HEK293 (cell line): ENCODE measurements around the gene FAM229A.

Experiments used
- CTCF ChIA-PET: fragments of 350-600 bp; formaldehyde crosslinking; extraction: SDS; loops from one replicate; lab custom pipeline; 2021; ENCODE audit warnings: antibody characterized with exemption; lab: Yijun Ruan, JAX
- POLR2A ChIA-PET: fragments of 300-600 bp; formaldehyde crosslinking; extraction: SDS; loops from one replicate; lab custom pipeline; 2020; ENCODE audit warnings: antibody characterized with exemption, inconsistent platforms; lab: Yijun Ruan, JAX
- H3K27ac ChIP-seq: fragments of 200-500 bp; sonication (Bioruptor generic); 2 replicates; pipeline ENCODE4 v1.5.1; 2014; ENCODE audit warnings: low read depth, low read length, control low read depth, inconsistent platforms; ENCODE audit errors: extremely low read depth
- H3K36me3 ChIP-seq, 2 experiments: fragments of 200-500 bp in 1 of 2; sonication (Bioruptor generic) in 1 of 2; 1 replicate in 1 of 2; 2 replicates in 1 of 2; pipeline ENCODE4 v1.5.1; 2014 to 2017; ENCODE audit warnings: inconsistent platforms in 2 of 2, low read length in 2 of 2; ENCODE audit not compliant: control insufficient read depth in 2 of 2, insufficient read depth in 1 of 2
- H3K4me1 ChIP-seq: fragments of 200-500 bp; sonication (Bioruptor generic); 2 replicates; pipeline ENCODE4 v1.5.1; 2014; ENCODE audit warnings: mild to moderate bottlenecking, low read length, inconsistent platforms; ENCODE audit not compliant: control insufficient read depth, insufficient read depth
- H3K4me3 ChIP-seq: 2 replicates; pipeline ENCODE4 v1.5.1; 2011; ENCODE audit warnings: low read depth, mild to moderate bottlenecking, control low read depth, low read length, moderate library complexity
- H3K9me3 ChIP-seq: fragments of 200-500 bp; sonication (Bioruptor generic); 2 replicates; pipeline ENCODE4 v1.5.1; 2014; ENCODE audit warnings: low read depth, low read length, inconsistent platforms; ENCODE audit not compliant: control insufficient read depth, insufficient read depth
- AEBP2 ChIP-seq: fragments of 450-650 bp; formaldehyde crosslinking; IDR thresholded peaks from 2 replicates; pipeline ENCODE4 v1.5.1; 2016; ENCODE audit warnings: missing biosample characterization, missing genetic modification characterization, borderline replicate concordance
- FEZF1 ChIP-seq: fragments of 450-650 bp; formaldehyde crosslinking; IDR thresholded peaks from 2 replicates; pipeline ENCODE4 v1.5.1; 2016; ENCODE audit warnings: missing biosample characterization, missing genetic modification characterization
- GLI2 ChIP-seq: fragments of 450-650 bp; formaldehyde crosslinking; IDR thresholded peaks from 2 replicates; pipeline ENCODE4; 2017; ENCODE audit warnings: missing biosample characterization, missing genetic modification characterization, low read depth, borderline replicate concordance
- GLIS1 ChIP-seq: fragments of 450-650 bp; formaldehyde crosslinking; IDR thresholded peaks from 2 replicates; pipeline ENCODE4 v1.5.1; 2016; ENCODE audit warnings: missing biosample characterization, missing genetic modification characterization
- GLIS2 ChIP-seq: fragments of 450-650 bp; formaldehyde crosslinking; IDR thresholded peaks from 2 replicates; pipeline ENCODE4 v1.5.1; 2016; ENCODE audit warnings: missing biosample characterization, missing genetic modification characterization
- PRDM4 ChIP-seq: fragments of 450-650 bp; formaldehyde crosslinking; IDR thresholded peaks from 2 replicates; pipeline ENCODE4 v1.5.1; 2017; ENCODE audit warnings: missing biosample characterization, missing genetic modification characterization
- SETDB1 ChIP-seq: IDR thresholded peaks from one replicate; pipeline ENCODE4 v1.6.1; 2017; ENCODE audit warnings: mild to moderate bottlenecking, low read length, moderate library complexity, mixed read lengths; ENCODE audit not compliant: insufficient read length
- TCF7L2 ChIP-seq: IDR thresholded peaks from 2 replicates; pipeline ENCODE4 v1.6.1; 2011; ENCODE audit warnings: low read depth, mild to moderate bottlenecking, inconsistent platforms, low read length, moderate library complexity, borderline replicate concordance
- ZBTB17 ChIP-seq: fragments of 450-650 bp; formaldehyde crosslinking; IDR thresholded peaks from 2 replicates; pipeline ENCODE4 v1.5.1; 2016; ENCODE audit warnings: missing biosample characterization, missing genetic modification characterization
- ZBTB21 ChIP-seq: fragments of 450-650 bp; formaldehyde crosslinking; IDR thresholded peaks from 2 replicates; pipeline ENCODE4 v1.5.1; 2017; ENCODE audit warnings: missing biosample characterization, missing genetic modification characterization
- ZBTB44 ChIP-seq: fragments of 450-650 bp; IDR thresholded peaks from 2 replicates; pipeline ENCODE4 v1.5.1; 2018; ENCODE audit warnings: missing biosample characterization, mild to moderate bottlenecking, missing genetic modification characterization
- ZNF138 ChIP-seq: fragments of 450-650 bp; formaldehyde crosslinking; IDR thresholded peaks from 2 replicates; pipeline ENCODE4 v1.5.1; 2016; ENCODE audit warnings: missing biosample characterization, missing genetic modification characterization, borderline replicate concordance
- ZNF19 ChIP-seq: fragments of 450-650 bp; formaldehyde crosslinking; IDR thresholded peaks from 2 replicates; pipeline ENCODE4; 2016; ENCODE audit warnings: missing biosample characterization, missing genetic modification characterization, low read depth
- ZNF24 ChIP-seq: fragments of 450-650 bp; formaldehyde crosslinking; IDR thresholded peaks from 2 replicates; pipeline ENCODE4 v1.5.1; 2016; ENCODE audit warnings: missing biosample characterization, missing genetic modification characterization
- ZNF26 ChIP-seq: fragments of 450-650 bp; formaldehyde crosslinking; IDR thresholded peaks from 2 replicates; pipeline ENCODE4 v1.5.1; 2016; ENCODE audit warnings: missing biosample characterization, missing genetic modification characterization
- ZNF274 ChIP-seq, 2 experiments: fragments of 200-500 bp in 1 of 2; fragments of 450-650 bp in 1 of 2; sonication (Bioruptor generic) in 1 of 2; formaldehyde crosslinking in 1 of 2; IDR thresholded peaks; 2 replicates each; pipeline versions ENCODE4 v1.5.1 to v1.6.1; 2014 to 2016; ENCODE audit warnings: borderline replicate concordance in 1 of 2, inconsistent platforms in 1 of 2, low read length in 1 of 2, missing biosample characterization in 1 of 2, missing genetic modification characterization in 1 of 2
- ZNF341 ChIP-seq: fragments of 450-650 bp; formaldehyde crosslinking; IDR thresholded peaks from 2 replicates; pipeline ENCODE4; 2016; ENCODE audit warnings: low read depth, missing biosample characterization, missing genetic modification characterization
- ZNF704 ChIP-seq: fragments of 450-650 bp; formaldehyde crosslinking; IDR thresholded peaks from 2 replicates; pipeline ENCODE4 v1.5.1; 2016; ENCODE audit warnings: missing biosample characterization, missing genetic modification characterization
- ZNF76 ChIP-seq: fragments of 450-650 bp; formaldehyde crosslinking; IDR thresholded peaks from 2 replicates; pipeline ENCODE4; 2016; ENCODE audit warnings: low read depth, missing biosample characterization, missing genetic modification characterization, borderline replicate concordance

Gene FAM229A

GRCh38 chr1:32352831-32353383 lies 9.4 kb downstream of the FAM229A start (continued):
- TF ChIP-seq TCF7L2: no peak

GRCh38 chr1:32352239-32352745 lies 10.0 kb downstream of the FAM229A start:
- TF ChIP-seq ZBTB17 (tag by site-specific recombination) (0 out of 2 replicates have a peak, but pooled peaks have one; percentile 33), ZBTB21 (tag by site-specific recombination) (no peak), ZNF19 (tag by site-specific recombination) (no peak), TCF7L2 (no peak), GLI2 (tag by site-specific recombination) (no peak), ZBTB44 (tag by site-specific recombination) (no peak), ZNF274 (IDR thresholded peaks at IDR 0.05; ENCODE audit: low read length) (no peak), ZNF274 (tag by site-specific recombination; IDR thresholded peaks at IDR 0.05; ENCODE audit: borderline replicate concordance) (no peak), AEBP2 (no peak), GLIS2 (0 out of 2 replicates have a peak, but pooled peaks have one; percentile 16), SETDB1 (no peak), ZNF138 (no peak), GLIS1 (tag by site-specific recombination) (peak; percentile 6; the same call in 1 of the 2 replicates), ZNF704 (no peak), ZNF24 (tag by site-specific recombination) (no peak)
- Histone ChIP-seq H3K36me3 (peaks cover 0 to 35% of the 10 kb centered on the region in 2 experiments; a peak in 2 of 3 replicates), H3K9me3 (no peaks in the 10 kb centered on the region), H3K4me3 (peak overlapping the region; percentile 60), H3K27ac (peak overlapping the region; percentile 95), H3K4me1 (peaks cover 7% of the 10 kb centered on the region; the same call in 1 of the 2 replicates)
- CTCF ChIA-PET: interaction anchor here (0.6 to 1.9 kb wide), 6 partner anchors 7 to 137 kb away, joined by 3 to 6 read pairs (median 3); no protein-coding TSS in a partner anchor
- POLR2A ChIA-PET: interaction anchor here (1.6 to 5.7 kb wide), 3 partner anchors 17 to 42 kb away, joined by 7 to 100 read pairs (median 9); partner anchors contain the start of genes BSDC1 and MARCKSL1

GRCh38 chr1:32351399-32352238 lies 10.7 kb downstream of the FAM229A start:
- Histone ChIP-seq H3K9me3 (no peaks in the 10 kb centered on the region), H3K27ac (peak overlapping the region; percentile 95), H3K4me1 (peaks cover 7% of the 10 kb centered on the region; the same call in 1 of the 2 replicates), H3K4me3 (peak overlapping the region; percentile 75), H3K36me3 (peaks cover 0 to 30% of the 10 kb centered on the region in 2 experiments; a peak in 2 of 3 replicates)
- ChIA-PET POLR2A (interaction anchor here (0.6 to 5.7 kb wide), 4 partner anchors 10 to 146 kb away, joined by 3 to 100 read pairs (median 6); partner anchors contain the start of genes BSDC1, IQCC and MARCKSL1), CTCF (interaction anchor here (0.7 to 1.9 kb wide), 7 partner anchors 8 to 136 kb away, joined by 3 to 6 read pairs (median 3); no protein-coding TSS in a partner anchor)
- peak; percentile 82 for TF ChIP-seq FEZF1 (tag by site-specific recombination)
- peak; percentile 95 for TF ChIP-seq PRDM4
- TF ChIP-seq ZNF26 (tag by site-specific recombination): no peak
- TF ChIP-seq ZNF76 (tag by site-specific recombination): 0 out of 2 replicates have a peak, but pooled peaks have one; percentile 1
- peak; percentile 81 for TF ChIP-seq ZNF341 (tag by site-specific recombination)
